SHP77 (cell line): ENCODE results near the gene TDRD7.
"Not testable (repeated sequence)": the region's sequence is repeated elsewhere in the genome, so short reads cannot be mapped to it uniquely, and the experiment has no call there.

Experiments
- DNase-seq, 2 experiments: peaks; one replicate each; lab custom pipeline; 2025; lab: John Stamatoyannopoulos, UW

The TDRD7 gene

DNA sequence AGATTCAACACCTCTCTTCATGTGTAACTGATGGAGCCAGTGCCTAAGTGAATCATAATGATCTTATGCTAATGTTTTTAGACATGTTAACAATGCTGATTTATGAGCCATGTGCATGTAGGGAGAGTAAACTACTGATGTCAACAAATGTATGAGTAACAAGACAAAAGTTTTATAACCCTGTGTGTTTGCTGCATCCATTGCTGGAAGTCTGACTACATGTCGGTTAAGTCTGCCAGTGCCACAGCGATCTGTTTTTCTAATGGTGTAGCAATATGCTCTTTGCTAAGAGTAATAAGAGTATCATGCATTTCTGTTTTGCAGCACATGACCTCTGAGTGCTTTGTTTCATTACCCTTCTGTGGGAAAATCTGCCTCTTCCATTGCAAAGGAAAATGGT lies 63.2 kb downstream of the TDRD7 start:
- no peak for DNase-seq

- no peak for DNase-seq
Measured at GRCh38 chr9:97478301-97478981, 66.5 kb downstream of the TDRD7 start.

DNA sequence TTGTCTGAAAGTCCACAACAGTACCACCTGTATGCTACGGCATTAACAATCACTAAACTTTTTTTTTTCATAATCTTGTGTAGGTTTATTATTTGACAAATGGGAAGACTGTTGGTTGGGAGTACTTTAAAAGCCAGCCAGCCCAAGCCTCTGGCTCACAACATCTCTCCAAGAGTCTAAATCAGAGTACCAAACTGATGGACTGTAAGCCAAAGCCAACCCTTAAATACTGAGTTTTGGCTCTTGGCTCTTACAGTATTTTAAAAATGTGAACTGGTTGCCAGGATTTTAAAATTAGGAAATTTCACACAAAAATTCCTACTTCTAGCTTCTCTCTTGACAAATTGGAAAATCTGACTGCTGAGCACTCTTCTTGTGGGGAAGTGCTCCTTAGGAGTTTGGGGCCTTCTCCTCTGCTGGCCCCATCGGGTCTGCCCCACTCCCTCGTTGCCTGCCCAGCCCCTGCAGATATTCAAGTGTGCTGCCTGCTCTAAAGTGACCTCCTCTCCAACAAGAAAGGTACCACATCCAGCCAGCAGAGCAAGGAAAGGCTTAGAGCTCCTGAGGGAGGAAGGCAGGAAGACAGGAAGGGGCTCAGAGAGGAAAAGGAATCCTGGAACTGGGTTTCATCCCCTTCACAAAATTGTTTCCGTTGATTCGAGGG lies 67.7 kb downstream of the TDRD7 start:
- DNase-seq: no peak

GRCh38 chr9:97480174-97480573 lies 68.3 kb downstream of the TDRD7 start:
- no peak for DNase-seq

GRCh38 chr9:97480749-97481148 lies 68.9 kb downstream of the TDRD7 start:
- DNase-seq: no peak

- DNase-seq: no peak
Measured at GRCh38 chr9:97484134-97484533, 72.2 kb downstream of the TDRD7 start.

DNA sequence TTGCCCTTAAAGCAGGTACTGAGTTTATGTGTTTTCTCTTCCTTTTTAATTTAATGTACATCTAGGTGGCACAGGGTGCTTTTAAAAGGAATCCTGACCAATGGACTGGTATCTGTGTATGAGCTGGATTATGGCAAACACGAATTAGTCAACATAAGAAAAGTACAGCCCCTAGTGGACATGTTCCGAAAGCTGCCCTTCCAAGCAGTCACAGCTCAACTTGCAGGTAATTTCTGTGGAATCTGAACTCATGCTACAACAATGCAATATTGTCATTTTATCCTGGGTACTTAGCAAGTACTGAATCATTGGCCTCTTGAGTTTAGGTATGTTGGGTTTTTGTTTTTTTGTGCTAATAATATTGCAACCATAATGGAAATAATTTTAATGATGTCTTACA lies 75.2 kb downstream of the TDRD7 start:
- DNase-seq: no peak

- DNase-seq: no peak
Measured at GRCh38 chr9:97487861-97488260, 76.0 kb downstream of the TDRD7 start.

- DNase-seq: no peak
Measured at GRCh38 chr9:97491216-97491999, 79.5 kb downstream of the TDRD7 start.

DNA sequence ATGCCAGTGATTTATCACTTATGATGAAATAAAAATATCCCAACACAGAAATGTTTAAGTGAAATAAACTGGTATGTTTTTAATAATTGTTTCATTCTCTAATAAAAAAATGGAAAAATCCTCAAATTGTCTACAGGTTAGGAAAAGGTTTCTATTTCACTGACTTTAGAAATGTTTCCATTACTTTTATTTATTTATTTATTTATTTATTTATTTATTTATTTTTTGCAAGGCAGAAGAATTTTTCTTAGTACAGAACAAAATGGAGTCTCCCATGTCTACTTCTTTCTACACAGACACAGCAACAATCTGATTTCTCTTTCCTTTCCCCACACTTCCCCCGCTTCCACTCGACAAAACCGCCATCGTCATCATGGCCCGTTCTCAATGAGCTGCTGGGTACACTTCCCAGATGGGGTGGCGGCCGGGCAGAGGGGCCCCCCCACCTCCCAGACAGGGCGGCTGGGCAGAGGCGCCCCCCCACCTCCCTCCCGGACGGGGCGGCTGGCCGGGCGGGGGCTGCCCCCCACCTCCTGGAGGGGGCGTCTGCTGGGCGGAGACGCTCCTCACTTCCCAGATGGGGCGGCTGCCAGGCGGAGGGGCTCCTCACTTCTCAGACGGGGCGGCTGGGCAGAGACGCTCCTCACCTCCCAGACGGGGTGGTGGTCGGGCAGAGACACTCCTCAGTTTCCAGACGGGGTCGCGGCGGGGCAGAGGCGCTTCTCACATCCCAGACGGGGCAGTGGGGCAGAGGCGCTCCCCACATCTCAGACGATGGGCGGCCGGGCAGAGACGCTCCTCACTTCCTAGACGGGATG lies 85.9 kb downstream of the TDRD7 start:
- DNase-seq: not testable (repeated sequence)

DNA sequence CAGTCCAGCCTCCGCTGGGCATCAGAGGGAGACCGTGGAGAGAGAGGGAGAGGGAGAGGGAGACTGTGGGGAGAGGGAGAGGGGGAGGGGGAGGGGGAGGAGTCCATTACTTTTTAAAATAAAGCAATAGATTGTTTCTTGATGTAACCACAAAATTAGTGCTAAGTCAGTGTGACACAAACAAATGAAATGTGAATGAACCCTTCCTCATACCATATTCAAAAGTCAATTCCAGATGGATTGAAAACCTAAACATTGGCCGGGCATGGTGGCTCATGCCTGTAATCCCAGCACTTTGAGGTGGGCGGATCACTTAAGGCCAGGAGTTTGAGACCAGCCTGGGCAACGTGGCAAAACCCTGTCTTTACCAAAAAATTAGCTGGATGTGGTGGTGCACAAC lies 87.0 kb downstream of the TDRD7 start:
- not testable (repeated sequence) for DNase-seq

DNA sequence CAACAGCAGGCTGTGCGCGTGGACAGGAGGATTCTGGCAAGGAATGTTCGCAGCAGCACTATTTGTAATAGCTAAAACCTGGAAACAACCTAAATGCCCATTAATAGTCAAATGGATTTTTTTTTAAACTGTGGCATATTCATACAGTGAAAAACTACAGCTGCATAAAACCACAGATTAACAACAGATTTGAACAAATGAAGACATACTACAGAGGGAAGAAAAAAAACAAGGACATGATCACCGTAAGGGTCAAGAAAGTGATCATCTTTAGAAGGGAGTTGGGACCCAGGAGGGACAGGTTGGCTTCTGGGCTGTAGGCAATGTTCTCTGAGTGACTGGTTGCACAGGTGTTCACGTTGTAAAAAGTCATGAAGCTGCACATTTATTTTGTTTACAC lies 88.4 kb downstream of the TDRD7 start:
- DNase-seq: no peak

- no peak for DNase-seq
Measured at GRCh38 chr9:97500765-97501176, 88.9 kb downstream of the TDRD7 start.

DNA sequence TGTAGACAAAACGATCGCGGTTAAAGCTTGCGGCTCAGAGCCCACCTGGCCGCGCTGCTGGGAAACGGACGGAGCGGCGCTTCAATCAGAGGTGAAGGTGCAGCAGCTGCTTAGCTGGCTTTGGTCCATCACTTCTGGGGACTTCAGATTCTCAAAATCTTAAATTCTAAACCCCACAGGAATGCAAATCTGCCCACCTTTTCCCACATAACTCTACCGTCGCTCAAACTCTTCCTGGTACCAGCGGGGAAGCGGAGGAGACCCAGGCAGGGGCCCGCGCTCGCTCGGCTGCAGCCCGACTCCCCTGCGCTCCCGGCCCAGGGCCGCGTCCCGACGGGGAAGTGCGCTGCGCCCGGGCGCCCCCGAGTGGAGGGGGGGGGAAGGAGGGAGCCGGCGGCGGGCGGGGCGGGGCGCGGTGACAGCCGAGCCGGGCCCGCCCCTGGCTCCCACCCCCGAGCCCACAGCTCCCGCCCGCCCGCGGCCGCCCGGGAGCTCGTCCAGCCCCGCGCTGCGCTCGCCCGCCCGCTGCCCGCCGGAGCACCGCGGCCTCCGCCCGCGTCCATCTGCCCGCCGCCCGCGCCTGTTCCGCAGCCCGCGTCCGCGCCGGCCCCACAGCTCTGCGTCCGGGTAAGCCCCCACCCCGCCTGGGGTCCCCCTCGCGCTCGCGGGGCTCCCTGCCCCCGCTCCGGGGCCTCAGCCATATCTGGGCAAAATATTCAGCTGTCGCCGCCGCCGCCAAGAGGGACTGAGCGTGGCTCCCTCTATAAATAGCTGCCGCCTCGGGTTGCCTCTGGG lies 89.5 kb downstream of the TDRD7 start, which contains the start of gene TMOD1:
Gene TMOD1 (plus strand): TSS at position 490 of the 795 bp plus-strand sequence. CDS start 22,523 bp downstream, outside the sequence.
- DNase-seq: peak; percentile 51 to 64

DNA sequence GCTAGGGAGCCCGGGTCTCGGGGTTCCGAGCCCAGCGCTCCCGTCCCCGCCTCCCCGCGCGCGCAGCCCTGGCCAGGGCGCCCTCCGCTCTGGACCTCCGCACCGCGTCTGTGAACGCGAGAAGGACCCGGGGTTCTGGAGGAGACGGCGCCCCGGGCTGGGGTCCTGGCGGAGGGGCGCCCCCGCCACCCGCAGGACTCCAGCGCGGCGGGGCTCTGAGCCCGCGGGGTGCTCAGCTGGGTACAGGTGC lies 90.0 kb downstream of the TDRD7 start:
- no peak for DNase-seq

DNA sequence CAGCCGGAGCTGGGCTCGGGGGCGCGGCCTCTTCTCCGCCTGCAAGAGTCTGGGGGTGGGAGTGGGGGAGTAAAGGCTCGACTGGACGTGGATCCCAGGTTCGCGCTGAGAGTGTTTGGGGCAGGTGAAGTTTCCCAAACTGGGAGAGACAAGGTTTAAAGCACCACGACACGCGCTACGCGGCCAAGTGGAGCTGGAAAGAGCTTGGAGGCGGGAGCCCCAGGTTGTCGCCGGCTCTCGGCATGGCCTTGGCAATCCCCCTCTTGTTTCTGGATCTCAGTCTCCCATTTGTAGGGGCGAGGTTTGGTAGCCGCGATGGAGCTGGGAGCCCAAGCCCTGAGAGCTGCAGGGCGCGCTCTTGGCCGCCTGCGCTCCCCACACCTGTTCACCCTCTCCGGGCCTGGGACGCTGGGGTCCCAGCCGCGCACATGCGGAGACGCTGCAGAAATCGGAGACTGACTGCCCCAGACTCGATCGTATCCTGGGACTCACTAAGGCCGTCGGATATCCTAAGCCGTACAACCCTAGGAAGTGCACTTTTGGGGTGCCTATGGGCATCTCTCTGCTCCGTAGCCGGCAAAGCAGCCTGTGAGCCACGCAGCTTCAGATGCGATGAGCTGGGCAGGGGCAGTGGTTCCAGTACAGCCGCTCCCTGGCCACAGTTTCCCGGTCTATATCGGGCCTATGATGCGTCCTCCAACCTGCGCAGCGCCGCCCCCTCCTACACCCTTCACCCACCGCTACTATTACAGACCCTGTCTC lies 90.5 kb downstream of the TDRD7 start:
- DNase-seq: no peak

GRCh38 chr9:97502984-97503861 lies 91.3 kb downstream of the TDRD7 start:
- DNase-seq: no peak

DNA sequence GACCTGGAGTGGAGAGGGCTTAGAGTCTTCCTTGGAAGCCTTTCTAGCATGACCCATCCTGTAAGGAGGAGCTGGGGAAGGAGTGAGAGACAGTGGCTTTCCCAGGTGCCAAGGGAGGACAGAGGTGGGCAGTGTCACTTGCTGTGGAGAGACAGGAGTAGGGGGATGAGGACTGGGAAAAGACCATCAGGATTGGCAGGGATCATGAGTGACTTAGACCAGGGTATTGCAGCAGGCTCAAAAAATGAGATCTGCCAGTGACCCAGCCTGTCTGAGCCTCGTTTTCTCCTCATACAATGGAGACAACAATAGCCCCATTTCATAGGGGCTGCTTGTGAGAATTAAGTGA lies 91.9 kb downstream of the TDRD7 start:
- no peak for DNase-seq

DNA sequence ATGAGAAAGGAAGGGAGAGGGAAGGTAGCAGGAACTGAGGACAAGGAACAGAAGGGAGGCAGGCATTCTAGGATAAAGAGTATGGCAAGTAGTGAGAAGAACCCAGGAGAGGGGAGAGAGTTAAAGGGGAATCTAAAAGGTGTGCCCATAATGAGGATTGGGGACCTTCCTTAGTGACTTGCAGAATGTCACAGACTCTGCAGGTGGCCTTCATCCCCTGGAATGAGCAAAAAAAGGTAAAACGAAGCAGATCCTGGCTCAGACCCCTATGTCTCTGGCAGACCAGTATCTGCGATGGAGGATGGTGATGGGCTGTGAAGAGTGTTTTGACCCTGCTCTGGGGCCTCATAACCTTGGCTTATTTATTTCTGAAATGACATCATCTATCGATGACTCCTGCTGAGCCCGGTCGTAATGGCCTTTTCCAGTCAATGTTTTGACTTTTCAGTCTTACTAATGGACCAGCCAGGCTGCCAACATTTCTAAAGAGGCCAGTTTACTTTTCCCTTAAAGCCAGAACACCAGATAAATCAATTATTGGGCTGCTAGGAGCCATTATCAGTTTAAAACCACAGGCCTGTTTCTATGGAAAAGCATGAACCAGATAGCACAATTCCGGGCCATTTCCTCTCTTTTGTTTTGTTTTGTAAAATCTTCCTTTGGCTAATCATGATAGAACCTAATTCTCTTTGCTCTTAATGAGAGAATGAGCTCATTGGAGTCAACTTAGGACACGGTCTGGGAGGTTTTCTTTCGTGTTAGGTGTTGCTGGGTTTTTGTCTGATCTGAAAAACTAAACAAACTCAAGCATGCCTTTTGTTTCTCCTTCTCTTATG lies 92.7 kb downstream of the TDRD7 start:
- DNase-seq: no peak
